OCI-LY3 (cell line): Measurements from ENCODE around the gene RPL13A.

ENCODE experiments used
- H2AFZ ChIP-seq: fragments of 200-600, 300-600 bp; shearing (Covaris generic); 2 replicates; pipeline ENCODE4 v1.6.0; 2014; ENCODE audit warnings: antibody characterized with exemption, low read depth, low read length
- H3K27ac ChIP-seq: fragments of 200-600, 300-600 bp; sonication (generic); 2 replicates; pipeline ENCODE4 v1.5.1; 2014; ENCODE audit warnings: mild to moderate bottlenecking, low read length, moderate library complexity, mixed read lengths
- H3K27me3 ChIP-seq: fragments of 200-600, 300-600 bp; sonication (generic); 2 replicates; pipeline ENCODE4 v1.6.1; 2014; ENCODE audit warnings: low read depth, low read length, mixed read lengths
- H3K36me3 ChIP-seq: fragments of 200-600, 300-600 bp; sonication (generic); replicated peaks from 2 replicates; pipeline ENCODE3; 2014; ENCODE audit warnings: low read depth, low read length, mixed read lengths
- H3K4me1 ChIP-seq: fragments of 300-600, 200-600 bp; sonication (generic); 2 replicates; pipeline ENCODE4 v1.6.1; 2014; ENCODE audit warnings: low read length, mixed read lengths
- H3K4me2 ChIP-seq: fragments of 200-600, 300-600 bp; sonication (generic); 2 replicates; pipeline ENCODE4 v1.6.1; 2014; ENCODE audit warnings: low read length, mixed read lengths
- H3K4me3 ChIP-seq: fragments of 300-600, 200-600 bp; sonication (generic); 2 replicates; pipeline ENCODE4 v1.5.1; 2014; ENCODE audit warnings: antibody characterized with exemption, mild to moderate bottlenecking, low read length, moderate library complexity
- H3K79me2 ChIP-seq: fragments of 300-600, 200-600 bp; shearing (Covaris generic); 2 replicates; pipeline ENCODE4 v1.6.1; 2014; ENCODE audit warnings: mild to moderate bottlenecking, low read length, mixed read lengths
- H3K9ac ChIP-seq: fragments of 300-600, 200-600 bp; shearing (Covaris generic); 2 replicates; pipeline ENCODE4 v1.6.0; 2014; ENCODE audit warnings: mild to moderate bottlenecking, low read length, moderate library complexity
- H3K9me3 ChIP-seq: fragments of 200-600, 300-600 bp; shearing (Covaris generic); 2 replicates; pipeline ENCODE4 v1.6.1; 2014; ENCODE audit warnings: low read length, mixed read lengths; ENCODE audit not compliant: insufficient read depth
- H4K20me1 ChIP-seq: fragments of 200-600, 300-600 bp; sonication (generic); 2 replicates; pipeline ENCODE4 v1.6.1; 2016; ENCODE audit warnings: low read length, mixed read lengths; ENCODE audit not compliant: insufficient read depth
- EZH2phosphoT487 ChIP-seq: fragments of 200-600 bp; shearing (Covaris generic); IDR thresholded peaks from 2 replicates; pipeline ENCODE4 v1.6.1; 2018; ENCODE audit warnings: antibody characterized with exemption, mixed run types, low read depth
- TF ChIP-seq, protein P1 (sequence below): fragments of 200-600, 300-600 bp; sonication (generic); IDR thresholded peaks from 2 replicates; pipeline ENCODE4 v1.5.1; 2014; ENCODE audit warnings: antibody characterized with exemption, low read length, low read depth

Gene RPL13A

DNA sequence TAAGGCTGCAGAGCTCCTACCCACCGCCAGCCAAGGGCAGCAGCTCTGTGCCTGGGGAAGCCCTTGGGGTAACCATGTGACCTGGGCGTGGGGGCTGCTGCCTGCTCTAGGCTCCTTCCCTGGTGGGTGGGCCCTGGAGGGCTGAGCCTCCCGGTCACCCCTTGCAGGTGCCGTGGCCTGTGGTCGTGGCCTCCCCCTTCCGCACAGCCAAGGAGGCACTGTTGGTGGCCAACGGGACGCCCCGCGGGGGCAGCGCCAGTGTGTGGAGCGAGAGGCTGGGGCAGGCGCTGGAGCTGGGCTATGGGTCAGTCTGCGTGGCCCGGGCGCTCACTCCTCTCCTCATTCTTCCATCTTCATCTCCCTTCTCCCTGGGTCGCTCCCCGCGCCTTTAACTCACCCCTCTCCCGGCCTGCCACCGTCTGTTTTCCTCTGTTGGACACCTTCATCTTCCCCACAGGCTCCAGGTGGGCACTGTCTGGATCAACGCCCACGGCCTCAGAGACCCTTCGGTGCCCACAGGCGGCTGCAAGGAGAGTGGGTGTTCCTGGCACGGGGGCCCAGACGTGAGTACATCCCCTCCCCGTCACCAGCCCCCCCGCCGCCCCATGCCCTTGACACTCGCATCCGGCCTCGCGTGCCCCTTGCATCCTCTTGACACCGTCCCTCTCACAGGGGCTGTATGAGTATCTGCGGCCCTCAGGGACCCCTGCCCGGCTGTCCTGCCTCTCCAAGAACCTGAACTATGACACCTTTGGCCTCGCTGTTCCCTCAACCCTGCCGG lies 23.3 kb upstream of the RPL13A start:
- Histone ChIP-seq H3K4me3 (no peak overlapping the region), H3K4me2 (no peak overlapping the region), H3K9me3 (no peaks in the 10 kb centered on the region), H3K9ac (no peak overlapping the region), H3K79me2 (no peaks in the 10 kb centered on the region), H3K27me3 (no peaks in the 10 kb centered on the region), H3K4me1 (no peaks in the 10 kb centered on the region), H2AFZ (no peak overlapping the region), H4K20me1 (no peaks in the 10 kb centered on the region), H3K36me3 (peaks cover 18% of the 10 kb centered on the region), H3K27ac (no peak overlapping the region)
- TF ChIP-seq, protein P1, sequence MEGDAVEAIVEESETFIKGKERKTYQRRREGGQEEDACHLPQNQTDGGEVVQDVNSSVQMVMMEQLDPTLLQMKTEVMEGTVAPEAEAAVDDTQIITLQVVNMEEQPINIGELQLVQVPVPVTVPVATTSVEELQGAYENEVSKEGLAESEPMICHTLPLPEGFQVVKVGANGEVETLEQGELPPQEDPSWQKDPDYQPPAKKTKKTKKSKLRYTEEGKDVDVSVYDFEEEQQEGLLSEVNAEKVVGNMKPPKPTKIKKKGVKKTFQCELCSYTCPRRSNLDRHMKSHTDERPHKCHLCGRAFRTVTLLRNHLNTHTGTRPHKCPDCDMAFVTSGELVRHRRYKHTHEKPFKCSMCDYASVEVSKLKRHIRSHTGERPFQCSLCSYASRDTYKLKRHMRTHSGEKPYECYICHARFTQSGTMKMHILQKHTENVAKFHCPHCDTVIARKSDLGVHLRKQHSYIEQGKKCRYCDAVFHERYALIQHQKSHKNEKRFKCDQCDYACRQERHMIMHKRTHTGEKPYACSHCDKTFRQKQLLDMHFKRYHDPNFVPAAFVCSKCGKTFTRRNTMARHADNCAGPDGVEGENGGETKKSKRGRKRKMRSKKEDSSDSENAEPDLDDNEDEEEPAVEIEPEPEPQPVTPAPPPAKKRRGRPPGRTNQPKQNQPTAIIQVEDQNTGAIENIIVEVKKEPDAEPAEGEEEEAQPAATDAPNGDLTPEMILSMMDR, result no peak
- TF ChIP-seq EZH2phosphoT487, result no peak

GRCh38 chr19:49465371-49465770 lies 22.0 kb upstream of the RPL13A start:
- Histone ChIP-seq H3K79me2 (no peaks in the 10 kb centered on the region), H3K9me3 (no peaks in the 10 kb centered on the region), H3K27ac (no peak overlapping the region), H3K4me2 (no peak overlapping the region), H3K4me3 (no peak overlapping the region), H3K9ac (no peak overlapping the region), H2AFZ (no peak overlapping the region), H3K4me1 (peaks cover 5% of the 10 kb centered on the region), H4K20me1 (no peaks in the 10 kb centered on the region), H3K27me3 (no peaks in the 10 kb centered on the region), H3K36me3 (peaks cover 14% of the 10 kb centered on the region)
- TF ChIP-seq, protein P1, result no peak
- no peak for TF ChIP-seq EZH2phosphoT487

- Histone ChIP-seq H3K36me3 (peaks cover 10% of the 10 kb centered on the region), H3K9ac (no peak overlapping the region), H4K20me1 (no peaks in the 10 kb centered on the region), H3K4me2 (no peak overlapping the region), H3K9me3 (no peaks in the 10 kb centered on the region), H3K27me3 (no peaks in the 10 kb centered on the region), H2AFZ (no peak overlapping the region), H3K4me3 (no peak overlapping the region), H3K4me1 (peaks cover 9% of the 10 kb centered on the region), H3K27ac (no peak overlapping the region), H3K79me2 (no peaks in the 10 kb centered on the region)
- no peak for TF ChIP-seq EZH2phosphoT487
- TF ChIP-seq, protein P1, result no peak
Measured at GRCh38 chr19:49468199-49468598, 19.2 kb upstream of the RPL13A start.

- Histone ChIP-seq H3K9ac (no peak overlapping the region), H3K9me3 (no peaks in the 10 kb centered on the region), H3K27me3 (no peaks in the 10 kb centered on the region), H2AFZ (no peak overlapping the region), H3K4me3 (no peak overlapping the region), H3K4me1 (peaks cover 13% of the 10 kb centered on the region), H3K79me2 (no peaks in the 10 kb centered on the region), H4K20me1 (no peaks in the 10 kb centered on the region), H3K36me3 (peaks cover 10% of the 10 kb centered on the region), H3K4me2 (no peak overlapping the region), H3K27ac (no peak overlapping the region)
- TF ChIP-seq EZH2phosphoT487, result no peak
- TF ChIP-seq, protein P1, result no peak
Measured at GRCh38 chr19:49468746-49469447, 18.5 kb upstream of the RPL13A start.
